ENCODE results near the gene JAKMIP2. TPM values are rescaled to one million over a fixed set of nuclear protein-coding genes. Genes with fewer than 3 reads are reported as not detected.

Gene JAKMIP2
- total and polyA plus RNA-seq, 10 donors = 0.09 to 2.4 (median 1.5) TPM

DNA sequence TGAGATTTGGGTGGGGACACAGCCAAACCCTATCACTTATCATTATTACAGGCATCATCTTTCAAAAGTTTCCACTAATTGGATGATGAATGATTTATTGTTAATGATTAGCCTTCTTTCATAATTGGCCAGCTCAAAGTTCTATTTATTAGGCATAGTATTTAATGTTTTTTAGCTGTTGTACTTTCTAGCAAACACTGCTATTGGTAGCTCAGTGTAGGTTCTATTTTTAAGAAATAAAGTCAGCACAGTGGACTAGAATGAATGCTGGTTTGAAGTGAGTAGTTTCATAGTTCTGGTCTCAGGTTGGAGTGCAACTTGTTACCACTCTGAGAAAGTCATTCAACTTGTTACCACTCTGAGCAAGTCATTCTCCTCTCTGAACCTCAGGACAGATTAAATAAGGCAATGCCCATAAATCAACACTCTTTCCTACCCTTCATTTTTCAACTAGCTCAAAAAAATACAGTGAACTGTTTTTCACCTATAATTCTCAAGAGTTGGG, 46.9 kb downstream of the JAKMIP2 start:
- Histone ChIP-seq H3K36me3 (no peaks in the 10 kb centered on the region), H3K4me3 (no peak overlapping the region), H3K27me3 (replicated peaks in 1 of 7) (peaks cover 0 to 11% (median 0%) of the 10 kb centered on the region in 7 donors), H3K9me3 (no peaks in the 10 kb centered on the region), H3K27ac (no peak overlapping the region), H3K4me1 (no peaks in the 10 kb centered on the region)
- DNase-seq = no peak
- TF ChIP-seq POLR2AphosphoS5 (IDR thresholded peaks at IDR 0.05) (no peak), POLR2A (IDR thresholded peaks at IDR 0.05) (no peak)
- TF ChIP-seq, protein P1, sequence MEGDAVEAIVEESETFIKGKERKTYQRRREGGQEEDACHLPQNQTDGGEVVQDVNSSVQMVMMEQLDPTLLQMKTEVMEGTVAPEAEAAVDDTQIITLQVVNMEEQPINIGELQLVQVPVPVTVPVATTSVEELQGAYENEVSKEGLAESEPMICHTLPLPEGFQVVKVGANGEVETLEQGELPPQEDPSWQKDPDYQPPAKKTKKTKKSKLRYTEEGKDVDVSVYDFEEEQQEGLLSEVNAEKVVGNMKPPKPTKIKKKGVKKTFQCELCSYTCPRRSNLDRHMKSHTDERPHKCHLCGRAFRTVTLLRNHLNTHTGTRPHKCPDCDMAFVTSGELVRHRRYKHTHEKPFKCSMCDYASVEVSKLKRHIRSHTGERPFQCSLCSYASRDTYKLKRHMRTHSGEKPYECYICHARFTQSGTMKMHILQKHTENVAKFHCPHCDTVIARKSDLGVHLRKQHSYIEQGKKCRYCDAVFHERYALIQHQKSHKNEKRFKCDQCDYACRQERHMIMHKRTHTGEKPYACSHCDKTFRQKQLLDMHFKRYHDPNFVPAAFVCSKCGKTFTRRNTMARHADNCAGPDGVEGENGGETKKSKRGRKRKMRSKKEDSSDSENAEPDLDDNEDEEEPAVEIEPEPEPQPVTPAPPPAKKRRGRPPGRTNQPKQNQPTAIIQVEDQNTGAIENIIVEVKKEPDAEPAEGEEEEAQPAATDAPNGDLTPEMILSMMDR (IDR thresholded peaks at IDR 0.05 in 8 of 11, conservative IDR thresholded peaks at IDR 0.05 in 3 of 11) = no peak
- intact Hi-C loops (cut with DNase I; ENCODE audit: low total_unique reads) = no loop called here

DNA sequence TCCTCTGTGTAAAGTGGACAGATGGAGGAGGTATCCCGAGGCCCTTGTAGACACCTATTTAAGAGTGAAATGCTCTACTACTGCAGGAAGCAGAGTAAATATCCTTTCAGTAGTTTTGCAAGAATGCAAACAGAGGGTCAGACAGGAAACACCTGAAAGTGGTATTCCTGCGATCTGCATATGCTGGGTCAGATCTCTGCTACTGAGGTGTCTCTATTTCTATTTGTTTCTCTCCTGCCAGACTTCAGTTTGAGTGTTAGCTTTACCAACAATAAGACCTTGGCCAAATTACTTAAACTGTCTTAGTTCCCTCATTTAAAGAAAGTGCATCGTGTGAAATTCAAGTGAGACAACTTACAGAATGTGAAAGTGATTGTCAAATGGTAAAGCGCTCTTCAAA, 47.6 kb downstream of the JAKMIP2 start:
- no peak overlapping the region for H3K27ac ChIP-seq
- peaks cover 0 to 11% (median 0%) of the 10 kb centered on the region in 7 donors for H3K27me3 ChIP-seq (replicated peaks in 1 of 7)
- H3K4me1 ChIP-seq = no peaks in the 10 kb centered on the region
- 30 to 39% (median 36%) methylated on average over 4 of the region's 4 CpGs for WGBS, 5 donors
- no peak overlapping the region for H3K4me3 ChIP-seq
- TF ChIP-seq, protein P1 (IDR thresholded peaks at IDR 0.05 in 8 of 11, conservative IDR thresholded peaks at IDR 0.05 in 3 of 11) = no peak
- TF ChIP-seq POLR2A (IDR thresholded peaks at IDR 0.05) = no peak
- no peak for TF ChIP-seq POLR2AphosphoS5 (IDR thresholded peaks at IDR 0.05)
- no peaks in the 10 kb centered on the region for H3K36me3 ChIP-seq
- no peaks in the 10 kb centered on the region for H3K9me3 ChIP-seq
- DNase-seq = no peak
- intact Hi-C loops (cut with DNase I; ENCODE audit: low total_unique reads) = no loop called here

DNA sequence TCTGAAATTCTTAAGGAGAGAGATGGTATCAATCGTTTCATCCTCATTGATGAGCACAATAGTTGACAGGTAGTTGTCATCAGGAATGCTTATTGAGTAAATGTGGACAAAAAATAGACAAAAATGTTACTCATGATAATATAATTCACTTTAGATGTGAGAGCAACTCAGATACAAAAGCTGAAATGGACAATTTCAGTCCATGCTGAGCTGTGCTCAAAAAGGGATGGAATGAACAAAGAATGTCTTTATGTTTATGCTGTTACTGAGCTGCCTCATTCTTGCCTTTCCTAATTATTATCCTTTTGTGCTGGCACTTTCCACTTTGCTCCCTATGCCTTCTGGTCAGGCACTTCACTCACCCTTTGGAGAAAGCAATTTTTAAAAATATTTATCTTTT, 49.5 kb downstream of the JAKMIP2 start:
- no peaks in the 10 kb centered on the region for H3K9me3 ChIP-seq
- no peaks in the 10 kb centered on the region for H3K4me1 ChIP-seq
- TF ChIP-seq POLR2AphosphoS5 (IDR thresholded peaks at IDR 0.05) (no peak), POLR2A (IDR thresholded peaks at IDR 0.05) (no peak)
- TF ChIP-seq, protein P1 (IDR thresholded peaks at IDR 0.05 in 8 of 11, conservative IDR thresholded peaks at IDR 0.05 in 3 of 11) = no peak
- no peaks in the 10 kb centered on the region for H3K36me3 ChIP-seq
- peaks cover 0 to 6% (median 0%) of the 10 kb centered on the region in 7 donors for H3K27me3 ChIP-seq (replicated peaks in 1 of 7)
- no peak overlapping the region for H3K4me3 ChIP-seq
- no peak for DNase-seq
- intact Hi-C loops (cut with DNase I; ENCODE audit: low total_unique reads) = no loop called here
- H3K27ac ChIP-seq = no peak overlapping the region
- 73 to 93% (median 82%) methylated on average over 1 of the region's 1 CpG for WGBS, 5 donors

DNA sequence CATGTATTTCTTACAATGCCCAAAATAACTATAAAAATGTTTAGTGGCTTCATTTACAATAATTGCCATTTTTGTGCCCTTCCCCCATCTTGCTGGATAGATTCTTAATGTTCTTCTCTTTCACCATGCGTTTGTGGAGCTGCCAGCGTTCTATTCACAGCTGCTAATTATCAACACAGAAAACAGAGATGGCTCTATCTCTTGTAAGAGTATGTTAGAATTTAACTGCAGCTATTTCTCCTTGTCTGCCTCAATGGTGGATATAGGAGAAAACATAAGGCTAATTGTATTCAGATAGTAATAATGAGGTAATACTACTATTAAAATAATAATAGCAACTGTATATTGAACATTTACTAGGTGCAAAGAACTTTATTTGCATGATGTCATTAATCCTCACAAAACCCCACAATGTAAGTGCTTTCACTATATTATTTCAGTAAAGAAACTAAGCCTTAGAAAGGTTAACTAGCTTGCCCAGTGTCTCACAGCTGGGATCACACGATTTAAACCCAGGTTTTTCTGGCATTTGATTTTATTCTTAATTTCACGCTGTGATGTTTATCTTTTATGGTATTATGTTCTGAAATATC, 50.1 kb downstream of the JAKMIP2 start:
- intact Hi-C loops (cut with DNase I; ENCODE audit: low total_unique reads) = no loop called here
- no peak for DNase-seq

More for the DNA sequence above, 50.1 kb downstream of the JAKMIP2 start:
- Histone ChIP-seq H3K27me3 (replicated peaks in 1 of 7) (peaks cover 0 to 6% (median 0%) of the 10 kb centered on the region in 7 donors), H3K4me3 (no peak overlapping the region), H3K4me1 (no peaks in the 10 kb centered on the region), H3K9me3 (no peaks in the 10 kb centered on the region), H3K36me3 (no peaks in the 10 kb centered on the region), H3K27ac (no peak overlapping the region)
- TF ChIP-seq POLR2AphosphoS5 (IDR thresholded peaks at IDR 0.05) = no peak
- TF ChIP-seq, protein P1 (IDR thresholded peaks at IDR 0.05 in 8 of 11, conservative IDR thresholded peaks at IDR 0.05 in 3 of 11) = no peak
- 67 to 88% (median 83%) methylated on average over 4 of the region's 4 CpGs for WGBS, 5 donors

Data from spleen (tissue), 11 donors.